NT2/D1 (cell line): ENCODE measurements around the gene TMEM151A.

Experiments used
- SUZ12 ChIP-seq: IDR thresholded peaks from 2 replicates; pipeline ENCODE4 v1.6.1; 2011; ENCODE audit not compliant: insufficient read length, insufficient read depth; ENCODE audit errors: extremely low read depth
- YY1 ChIP-seq: IDR thresholded peaks from 2 replicates; pipeline ENCODE4 v1.6.1; 2011; ENCODE audit not compliant: insufficient read length, insufficient read depth

- TF ChIP-seq SUZ12 (no peak), YY1 (no peak)
These were observed 33.6 kb downstream of the TMEM151A start for GRCh38 chr11:66325263-66325671.
